ENCODE measurements around the gene DNAJA4. TPM values are rescaled to one million over a fixed set of nuclear protein-coding genes. Genes with fewer than 3 reads are reported as not detected.

Gene DNAJA4
- total RNA-seq, 1 experiment from 2014 or later = 1.6 TPM

DNA sequence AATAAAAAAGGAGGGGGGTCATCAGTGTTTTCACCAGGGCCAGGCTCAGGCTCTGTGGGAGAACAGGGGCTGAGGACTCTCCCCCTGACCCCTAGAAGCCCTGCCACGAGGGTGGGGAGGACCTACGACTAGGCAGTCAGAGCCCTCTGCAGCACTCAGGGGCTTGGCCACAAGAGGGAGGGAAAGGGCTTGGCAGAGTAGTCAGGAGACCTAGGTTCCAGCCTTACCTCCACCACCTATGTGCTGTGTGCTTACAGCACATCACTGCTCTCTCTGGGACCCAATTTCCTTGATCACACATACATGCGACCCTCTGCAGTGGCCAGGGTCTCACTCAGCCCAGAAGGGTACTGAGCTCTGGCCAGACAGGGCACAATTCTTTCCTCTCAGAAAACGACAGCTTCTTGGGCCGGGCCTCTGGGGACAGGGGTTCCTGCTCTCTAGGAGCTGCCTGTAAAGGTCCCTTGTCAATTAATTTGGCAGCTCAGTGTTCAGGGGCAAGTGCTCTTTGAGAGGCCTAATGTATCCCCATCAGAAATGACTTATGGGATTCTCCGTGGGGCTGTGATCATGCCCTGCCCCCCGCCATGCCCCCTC, 51.4 kb downstream of the DNAJA4 start:
- DNase-seq (ENCODE audit: low read depth) = no peak

DNA sequence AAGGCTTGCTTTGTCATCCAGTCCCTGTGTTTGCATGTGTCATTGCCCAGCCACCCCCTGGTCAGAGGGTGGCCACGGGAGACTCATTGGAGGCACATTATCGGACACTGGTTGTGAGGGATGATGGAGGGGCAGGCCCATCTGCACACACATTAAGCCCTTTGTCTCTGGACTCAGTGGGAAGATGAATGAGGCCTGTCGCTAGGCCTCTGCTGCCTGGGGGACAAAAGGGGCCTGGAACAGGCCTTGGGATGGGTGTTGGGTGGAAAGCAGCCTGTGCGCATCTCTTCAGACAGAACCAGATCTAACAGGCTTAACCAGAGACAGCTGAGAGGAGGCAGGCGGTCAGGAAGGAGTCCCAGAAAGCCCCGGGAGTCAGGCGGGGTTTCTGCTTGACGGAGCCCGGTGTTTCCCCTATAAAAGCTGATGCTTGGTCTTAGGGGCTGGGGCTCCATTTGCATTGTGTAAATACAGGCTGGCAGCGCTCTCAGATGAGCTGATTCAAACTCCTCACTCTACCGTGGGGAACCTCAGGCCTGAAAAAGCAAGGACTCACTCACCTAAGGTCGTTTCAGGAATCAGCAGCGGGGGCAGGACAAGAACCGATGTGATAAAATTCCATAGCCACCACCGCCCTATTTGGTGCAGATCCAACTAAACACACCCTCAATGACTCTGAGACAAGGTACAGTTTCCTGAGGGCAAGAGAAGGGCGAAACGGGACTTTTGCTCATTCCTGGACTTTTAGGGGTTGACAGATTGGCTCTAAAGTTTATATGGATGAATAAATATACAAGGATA, 52.1 kb downstream of the DNAJA4 start:
- peak; percentile 56 for DNase-seq (ENCODE audit: low read depth)

DNA sequence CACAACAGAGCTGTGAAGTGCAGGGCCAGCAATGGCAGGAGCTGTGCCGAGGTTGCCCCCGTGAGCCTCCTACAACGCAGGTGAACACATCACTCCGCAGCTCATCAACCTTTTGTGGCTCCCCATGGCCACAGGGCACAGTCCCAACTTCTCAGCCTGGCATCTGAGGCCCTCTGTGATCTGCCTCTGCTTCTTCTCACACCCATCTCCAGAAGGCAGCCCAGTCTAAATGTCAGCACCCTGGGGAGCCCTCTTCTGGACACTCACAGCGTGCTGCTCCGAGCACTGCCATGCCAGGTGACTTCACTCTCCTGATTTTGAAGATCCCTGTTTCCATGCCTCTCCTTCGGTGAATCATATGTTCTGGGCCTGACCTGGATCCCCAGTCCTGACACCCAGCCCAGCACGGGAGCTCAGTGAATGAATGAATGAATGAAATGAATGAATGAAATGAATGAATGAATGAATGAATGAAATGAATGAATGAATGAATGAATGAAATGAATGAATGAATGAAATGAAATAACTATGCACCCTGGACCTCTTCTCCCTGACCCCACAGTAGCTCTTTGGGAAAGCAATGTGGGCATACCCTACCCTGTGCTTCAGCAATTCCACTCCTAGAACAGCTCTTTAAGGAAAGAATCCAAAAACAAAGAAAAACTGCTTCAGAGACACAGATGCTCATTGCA, 52.9 kb downstream of the DNAJA4 start:
- DNase-seq (ENCODE audit: low read depth) = no peak

DNA sequence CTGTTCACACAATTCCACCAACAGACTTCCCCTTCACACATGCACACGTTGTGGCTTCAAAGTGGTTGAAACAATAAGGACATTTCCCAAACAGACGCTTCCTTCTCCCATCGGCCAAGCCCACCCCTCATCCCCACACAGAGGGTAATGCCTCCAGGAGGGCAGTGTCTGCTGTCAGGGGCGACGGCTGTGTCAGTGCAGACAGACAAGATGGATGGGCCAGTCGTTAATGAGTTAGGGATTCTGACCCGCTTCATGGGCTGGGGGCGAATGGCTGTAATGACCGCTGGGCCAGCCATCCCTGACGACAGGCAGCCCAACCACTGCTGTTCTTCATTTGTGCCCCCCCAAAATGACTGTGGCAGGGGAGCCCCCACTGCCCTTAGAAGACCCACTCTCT, 55.2 kb downstream of the DNAJA4 start:
- no peak for DNase-seq (ENCODE audit: low read depth)

DNA sequence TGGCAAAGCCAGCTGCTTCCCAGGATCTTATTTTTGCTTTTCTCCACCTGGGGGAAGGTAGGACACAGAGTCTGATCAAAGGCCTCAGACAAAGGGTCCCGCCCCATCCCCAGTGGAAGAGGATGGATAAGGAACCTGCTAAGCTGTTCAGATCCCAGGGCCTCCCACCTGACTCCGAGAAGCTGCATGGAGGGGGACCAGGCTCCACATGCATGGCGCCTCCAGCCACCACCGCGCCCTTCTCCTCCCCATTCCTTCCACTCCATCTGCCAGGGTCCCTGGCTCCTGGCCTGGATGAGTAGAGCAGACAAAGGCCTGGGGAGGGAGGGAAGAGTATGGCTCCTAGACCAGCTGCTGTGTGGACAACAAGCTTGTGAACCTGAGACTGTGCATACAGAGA, 55.8 kb downstream of the DNAJA4 start:
- DNase-seq (ENCODE audit: low read depth) = no peak

DNA sequence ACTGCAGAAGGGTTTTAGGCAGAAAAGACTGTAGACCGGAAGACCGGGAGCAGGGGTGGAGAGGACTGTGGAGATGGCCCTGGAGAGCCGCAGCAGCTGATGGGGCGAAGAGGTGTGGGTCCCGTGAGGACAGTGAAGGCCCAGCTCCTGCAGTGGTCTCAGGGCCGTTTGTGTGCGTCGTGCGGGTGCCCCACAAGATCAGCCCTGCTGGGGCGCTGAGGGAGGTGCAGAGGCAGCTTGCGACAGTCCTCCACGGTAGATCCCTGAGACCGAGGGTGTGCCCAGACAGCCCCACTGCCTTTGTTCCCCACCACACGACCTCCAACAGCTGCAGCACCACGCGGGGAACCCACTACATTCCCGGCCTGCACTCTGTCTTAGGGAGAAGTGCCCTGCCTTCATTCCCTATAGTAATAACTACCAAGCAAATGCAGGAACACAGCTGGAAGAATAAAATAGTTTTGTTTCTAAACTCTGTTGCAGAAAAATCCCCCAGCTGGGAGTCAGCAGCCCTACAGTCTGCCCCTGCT, 56.7 kb downstream of the DNAJA4 start:
- DNase-seq (ENCODE audit: low read depth) = no peak

DNA sequence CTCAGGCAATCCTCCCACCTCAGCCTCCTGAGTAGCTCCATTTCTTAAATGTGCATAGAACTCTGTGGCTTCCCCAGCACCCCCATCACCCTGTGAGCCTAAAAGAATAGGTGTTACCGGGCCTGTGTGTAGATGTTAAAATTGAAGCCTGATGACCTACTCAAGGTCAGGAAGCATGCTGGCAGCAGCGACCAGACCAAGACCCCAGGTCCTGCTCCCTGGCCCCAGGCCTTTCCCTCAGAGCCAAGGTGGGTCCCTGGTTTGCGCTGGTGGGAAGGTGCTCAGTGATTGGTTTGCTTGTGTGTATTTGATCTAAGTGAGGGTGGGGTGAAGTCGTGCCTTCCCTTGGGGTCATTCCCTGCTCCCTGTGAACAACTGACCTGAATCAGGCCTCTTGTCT, 57.4 kb downstream of the DNAJA4 start:
- DNase-seq (ENCODE audit: low read depth) = no peak

DNA sequence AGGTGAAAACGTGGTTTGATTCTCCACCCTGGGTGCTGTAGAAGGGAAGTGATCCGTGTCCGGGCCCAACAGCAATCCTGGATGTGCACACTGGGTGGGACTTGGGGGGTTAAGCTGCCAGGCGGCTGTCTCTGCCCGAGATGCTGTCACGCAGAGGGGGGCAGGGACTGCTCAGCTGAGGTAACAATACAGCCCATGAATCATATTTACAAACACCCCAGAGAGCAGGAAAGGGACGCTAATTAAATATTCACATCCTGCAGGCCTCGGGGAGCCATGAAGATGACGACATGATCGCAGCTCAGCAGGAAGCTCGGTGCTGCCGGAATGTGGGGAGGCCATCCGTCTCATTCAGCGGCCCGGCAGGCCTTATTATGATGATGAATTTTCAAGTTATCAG, 57.9 kb downstream of the DNAJA4 start:
- DNase-seq (ENCODE audit: low read depth) = peak; percentile 69

DNA sequence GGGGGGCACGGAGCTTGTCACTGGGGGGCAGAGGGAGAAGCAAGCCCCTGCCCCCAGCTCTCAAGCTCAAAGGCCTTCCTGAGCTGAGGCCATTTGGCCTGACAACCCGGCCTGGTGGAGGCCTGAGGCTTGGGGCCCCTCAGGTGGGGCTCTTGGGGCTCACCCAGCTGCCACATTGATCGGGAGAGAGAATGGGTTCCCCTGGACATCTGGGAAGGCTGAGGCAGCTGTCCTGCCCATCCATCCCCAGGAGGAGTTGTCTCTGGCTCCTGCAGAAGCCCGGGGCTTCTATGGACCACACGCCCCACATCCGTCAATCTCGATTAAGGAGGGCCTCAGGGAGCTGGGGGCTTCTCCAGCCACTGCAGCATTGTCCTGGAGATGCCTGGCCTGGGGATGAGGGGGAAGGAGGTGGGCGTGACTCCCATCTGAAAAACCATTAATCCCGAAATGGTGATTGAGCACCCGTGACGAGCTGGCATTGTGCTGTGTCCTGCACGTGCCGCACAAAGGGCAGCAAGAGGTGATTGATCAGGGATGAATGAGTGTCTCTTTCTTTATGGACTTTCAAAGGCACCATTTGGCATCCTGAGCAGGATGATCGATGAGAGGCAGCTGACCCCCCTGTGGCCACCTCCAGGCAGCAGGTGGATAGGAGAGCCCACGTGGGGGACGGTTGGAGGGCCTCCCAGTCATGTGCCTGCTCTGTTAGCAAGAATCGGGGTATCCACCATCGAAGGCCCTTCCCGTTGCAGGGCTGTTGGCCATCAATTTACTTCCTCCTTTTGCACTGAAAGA, 58.6 kb downstream of the DNAJA4 start:
- no peak for DNase-seq (ENCODE audit: low read depth)

DNA sequence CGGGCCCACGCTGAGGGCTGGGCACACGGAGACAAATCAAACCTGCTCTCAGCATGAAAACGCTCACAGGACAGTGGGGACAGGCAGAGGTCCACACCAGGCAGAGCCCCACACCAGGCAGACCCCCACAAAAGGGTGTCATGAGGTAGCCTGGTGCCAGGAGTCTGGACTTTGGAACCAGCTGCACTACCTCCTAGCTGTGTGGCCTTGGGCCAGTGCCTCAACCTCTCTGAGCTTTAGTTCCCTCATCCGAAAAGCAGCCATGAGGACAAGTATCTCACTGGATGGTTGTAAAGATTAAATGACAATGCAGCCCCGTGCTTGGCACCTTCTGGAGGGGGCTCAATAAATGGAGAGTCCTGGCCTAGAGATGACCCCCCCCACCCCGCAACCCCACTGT, 59.3 kb downstream of the DNAJA4 start:
- no peak for DNase-seq (ENCODE audit: low read depth)

DNA sequence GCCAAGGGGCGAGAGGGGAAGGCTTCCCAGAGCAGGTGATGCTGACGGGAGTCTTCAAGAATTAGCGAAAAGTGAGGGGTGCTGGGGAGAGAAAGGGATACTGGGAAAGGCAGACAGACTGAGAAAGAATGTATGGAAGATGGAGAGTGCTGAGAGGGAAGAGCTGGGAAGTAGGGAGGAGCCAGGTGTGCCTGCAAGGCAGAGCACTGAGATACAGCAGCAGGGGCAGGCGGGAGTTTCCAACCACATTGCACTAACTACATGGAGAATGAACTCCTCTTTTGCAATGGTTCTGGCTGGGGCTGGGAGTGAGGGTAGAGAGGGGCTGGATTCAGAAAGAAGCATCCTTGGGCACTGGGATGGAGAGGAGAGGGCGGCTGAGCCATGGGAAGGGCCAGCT, 59.8 kb downstream of the DNAJA4 start:
- no peak for DNase-seq (ENCODE audit: low read depth)

DNA sequence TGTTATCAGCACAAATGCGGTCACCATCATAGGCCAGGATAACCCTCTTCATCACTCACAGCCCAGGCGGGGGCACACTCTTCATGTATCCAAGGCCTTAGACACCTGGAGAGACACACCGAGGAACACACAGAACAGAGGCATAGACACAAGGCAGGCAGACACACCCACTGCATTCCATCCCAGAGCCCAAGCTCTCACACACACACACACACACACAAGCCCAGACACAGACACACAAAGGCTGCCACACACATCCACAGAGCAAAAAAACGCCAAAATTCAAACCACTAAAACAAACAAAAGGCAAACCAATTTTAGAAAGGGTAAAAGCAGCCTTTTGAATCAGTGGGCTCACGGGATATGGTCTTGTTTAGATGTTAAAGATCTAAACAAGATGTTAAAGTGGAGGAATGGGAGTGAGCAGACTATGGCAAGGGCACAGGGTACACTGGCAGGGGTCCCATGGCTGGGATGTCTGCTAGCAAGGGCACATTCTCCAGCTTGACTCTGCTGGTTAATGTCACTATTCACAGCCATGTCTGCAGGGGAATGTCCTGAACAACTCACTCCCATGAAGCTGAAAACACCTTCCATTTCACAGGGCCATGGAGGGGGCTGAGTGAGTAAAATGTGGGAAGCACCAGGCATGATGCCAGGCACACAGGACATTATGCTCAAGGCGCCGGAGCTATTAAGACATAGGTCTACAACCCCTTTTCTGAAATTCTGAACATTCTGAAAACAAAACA, 60.9 kb downstream of the DNAJA4 start:
- peak; percentile 48 for DNase-seq (ENCODE audit: low read depth)

DNA sequence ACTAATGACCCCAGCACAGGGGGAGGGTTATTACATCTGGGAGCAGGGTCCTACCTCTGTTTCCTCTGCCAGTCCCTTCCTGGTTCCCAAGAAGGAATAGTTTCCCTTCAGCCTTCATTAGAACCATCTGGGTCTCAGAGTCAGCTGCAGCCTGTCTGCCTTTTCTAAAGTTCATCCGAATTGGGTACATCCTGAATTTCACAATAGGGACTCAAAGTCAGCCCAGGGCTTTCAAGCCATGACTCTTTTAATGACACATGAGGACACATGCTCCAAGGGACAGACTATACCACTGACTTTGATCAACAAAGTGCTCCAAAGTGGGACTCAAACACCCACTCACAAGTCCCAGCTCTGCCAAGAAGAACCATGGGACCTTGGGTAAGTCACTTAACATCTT, 63.1 kb downstream of the DNAJA4 start:
- DNase-seq (ENCODE audit: low read depth) = no peak

DNA sequence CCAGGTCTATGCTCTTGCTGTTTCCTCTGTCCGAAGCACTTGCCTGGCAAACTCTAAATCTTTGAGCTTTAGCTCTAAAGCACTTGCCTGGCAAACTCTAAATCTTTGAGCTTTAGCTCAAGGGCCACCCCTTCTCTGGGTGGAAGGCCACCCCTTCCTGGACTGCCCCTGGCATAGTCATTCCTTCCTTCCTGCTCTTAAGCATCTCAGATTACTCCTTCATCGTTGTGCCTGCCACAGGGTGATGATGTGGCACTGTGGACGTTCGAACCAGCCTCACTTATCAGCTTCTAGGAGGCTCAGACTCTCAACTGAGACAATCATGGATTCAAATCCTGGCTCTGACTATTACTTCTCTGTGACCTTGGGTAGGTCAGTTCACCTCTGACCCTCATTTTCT, 65.3 kb downstream of the DNAJA4 start:
- DNase-seq (ENCODE audit: low read depth) = no peak

Other genes with a start within 250 kb of the DNAJA4 start
- gene TBC1D2B, start 186.9 kb upstream of the DNAJA4 start, total RNA-seq (2014; rRNA removed; shearing (Covaris generic)) = 13.8 and 14.5 TPM in 2 replicates
- gene SH2D7, start 172.0 kb upstream of the DNAJA4 start, total RNA-seq (2014; rRNA removed; shearing (Covaris generic)) = not detected in 2 replicates
- gene CIB2, start 133.1 kb upstream of the DNAJA4 start, total RNA-seq (2014; rRNA removed; shearing (Covaris generic)) = 6.2 and 7.8 TPM in 2 replicates
- gene IDH3A, start 115.2 kb upstream of the DNAJA4 start, total RNA-seq (2014; rRNA removed; shearing (Covaris generic)) = 43.6 and 54.9 TPM in 2 replicates
- gene ACSBG1, start 30.0 kb upstream of the DNAJA4 start, total RNA-seq (2014; rRNA removed; shearing (Covaris generic)) = 0.24 and 0.49 TPM in 2 replicates
- 130 and 132 TPM in 2 replicates for gene SKIC8, start 35.0 kb downstream of the DNAJA4 start, total RNA-seq (2014; rRNA removed; shearing (Covaris generic))
- 0.29 TPM in 1 of 2 replicates, not detected in the other for gene CRABP1, start 75.8 kb downstream of the DNAJA4 start, total RNA-seq (2014; rRNA removed; shearing (Covaris generic))
- gene IREB2, start 173.7 kb downstream of the DNAJA4 start, total RNA-seq (2014; rRNA removed; shearing (Covaris generic)) = 18.2 and 24.3 TPM in 2 replicates
- gene HYKK, start 243.0 kb downstream of the DNAJA4 start, total RNA-seq (2014; rRNA removed; shearing (Covaris generic)) = 4.5 and 6.8 TPM in 2 replicates